ENCODE results near the gene RDX. TPM values are rescaled to one million over a fixed set of nuclear protein-coding genes. Genes with fewer than 3 reads are reported as not detected.

RDX gene
- total and polyA plus RNA-seq, 2 of the 13 experiments (the other 11 are each of a cell fraction or from before 2014, with no cell fraction given) = 20.7 to 63.1 TPM

- TF ChIP-seq KLF11 (CRISPR knock-in tag; IDR thresholded peaks at IDR 0.05) (no peak), GPBP1L1 (CRISPR knock-in tag; IDR thresholded peaks at IDR 0.05) (no peak), ZNF850 (CRISPR knock-in tag; conservative IDR thresholded peaks at IDR 0.05) (no peak), SUZ12 (IDR thresholded peaks at IDR 0.05; ENCODE audit: low read depth, low read length) (no peak), SOX6 (IDR thresholded peaks at IDR 0.05) (no peak), SOX6 (CRISPR knock-in tag; IDR thresholded peaks at IDR 0.05) (peak; percentile 43), ERF (CRISPR knock-in tag; IDR thresholded peaks at IDR 0.05) (no peak), HNF4A (CRISPR knock-in tag; IDR thresholded peaks at IDR 0.05) (peak; percentile 56), ZNF253 (CRISPR knock-in tag; IDR thresholded peaks at IDR 0.05; ENCODE audit: borderline replicate concordance) (no peak), RXRA (CRISPR knock-in tag; IDR thresholded peaks at IDR 0.05) (peak; percentile 31; the same call in 1 of the 2 replicates)
Measured at GRCh38 chr11:110303414-110303826, 7.0 kb upstream of the RDX start (continued).

GRCh38 chr11:110301577-110301976 is 5.2 kb upstream of the RDX start:
- H3K4me2 ChIP-seq (ENCODE audit: low read depth, low read length) = no peak overlapping the region
- H3K79me2 ChIP-seq (ENCODE audit: insufficient read depth, low read length) = no peaks in the 10 kb centered on the region
- DNase-seq (ENCODE audit: low spot score) (no peak), FAIRE-seq (no peak), ATAC-seq (no peak)
- H3K27ac ChIP-seq (ENCODE audit: extremely low read length, insufficient read depth, low read length) = no peak overlapping the region
- no TSS peak for BruUV-seq (replicated peaks)
- no peaks in the 10 kb centered on the region for H3K9me3 ChIP-seq (ENCODE audit: low read length)
- 84% methylated on average over 4 of the region's 4 CpGs for WGBS (ENCODE audit: low lambda C conversion rate)
- peaks cover 54% of the 10 kb centered on the region for H3K4me1 ChIP-seq (ENCODE audit: insufficient read depth, low read length)
- CTCF ChIA-PET (ENCODE audit: low intra/inter-chr PET ratio, low total read pairs) = no interaction called here
- in situ Hi-C loops (cut with HindIII; ENCODE audit: extremely low pct_ligation_motif_present, low pct_unique_long_range_greater_than_20kb) = no loop called here
- H3K9ac ChIP-seq (ENCODE audit: insufficient read depth, low read depth, low read length) = no peak overlapping the region
- H3K4me3 ChIP-seq (replicated peaks in 1 of 3; ENCODE audit: insufficient read depth in 1 of 3, low read depth in 2 of 3, low read length in 3 of 3) = no peak overlapping the region
- H3K27me3 ChIP-seq (ENCODE audit: control insufficient read depth in 1 of 2, insufficient read depth in 2 of 2, low read length in 2 of 2) = no peaks in the 10 kb centered on the region
- intact Hi-C loops (cut with micrococcal nuclease; ENCODE audit: unreplicated experiment) = no loop called here
- H2AFZ ChIP-seq (ENCODE audit: low read length) = no peak overlapping the region
- POLR2A ChIA-PET = no interaction called here
- no peaks in the 10 kb centered on the region for H4K20me1 ChIP-seq (ENCODE audit: insufficient read depth, low read length)
- no peaks in the 10 kb centered on the region for H3K36me3 ChIP-seq (replicated peaks in 1 of 2; ENCODE audit: control insufficient read depth in 1 of 2, insufficient read depth in 2 of 2, low read length in 2 of 2)
- TF ChIP-seq ZNF121 (CRISPR knock-in tag; IDR thresholded peaks at IDR 0.05) (peak; percentile 77), STAT6 (CRISPR knock-in tag; IDR thresholded peaks at IDR 0.05; ENCODE audit: borderline replicate concordance) (no peak)

Measured in HepG2 (cell line).